ENCODE results near the gene IGSF3. TPM values are rescaled to one million over a fixed set of nuclear protein-coding genes. Genes with fewer than 3 reads are reported as not detected.

The IGSF3 gene
- total RNA-seq, 1 experiment from 2014 or later = 3.5 TPM

DNA sequence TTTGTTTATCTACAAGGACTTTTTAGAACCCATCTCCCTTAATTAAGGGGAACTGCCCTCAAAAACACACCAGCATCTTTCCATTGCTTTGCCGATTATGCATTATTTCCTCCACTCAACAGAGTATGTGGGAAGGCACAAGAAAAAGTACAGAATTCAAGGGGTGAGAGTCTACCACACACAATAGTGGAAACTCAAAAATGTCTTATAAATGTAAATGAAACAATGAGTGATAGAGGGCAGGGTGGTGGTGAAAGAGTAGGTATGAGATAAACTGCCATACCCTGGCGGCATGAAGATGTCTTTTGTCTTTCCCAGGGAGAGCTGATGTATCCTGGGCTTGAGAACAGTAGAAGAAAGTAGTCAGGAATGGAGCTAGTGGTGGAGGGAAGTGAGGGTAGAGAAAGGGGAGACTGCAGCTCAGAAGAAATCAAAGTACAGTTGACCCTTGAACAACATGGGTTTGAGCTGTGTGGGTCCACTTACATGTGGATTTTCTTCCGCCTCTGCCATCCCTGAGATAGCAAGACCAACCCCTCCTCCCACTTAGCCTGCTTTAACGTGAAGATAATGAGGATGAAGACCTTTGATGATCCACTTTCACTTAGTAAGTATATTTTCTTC lies 121.1 kb downstream of the IGSF3 start:
- no peak overlapping the region for H3K27ac Mint-ChIP-seq (ENCODE audit: low read depth, unreplicated experiment)
- no peak overlapping the region for H3K4me3 Mint-ChIP-seq (ENCODE audit: unreplicated experiment)
- POLR2A ChIA-PET = no interaction called here
- no TSS peak for BruUV-seq (replicated peaks)
- intact Hi-C loops (cut with micrococcal nuclease) = no loop called here
- no peak for TF ChIP-seq CTCF (IDR thresholded peaks at IDR 0.05; ENCODE audit: unreplicated experiment)
- peaks cover 5% of the 10 kb centered on the region for H3K36me3 Mint-ChIP-seq (ENCODE audit: insufficient read depth, unreplicated experiment)
- H3K9me3 Mint-ChIP-seq (ENCODE audit: unreplicated experiment) = no peaks in the 10 kb centered on the region
- CTCF ChIA-PET = interaction anchor here (0.6 kb wide), 1 partner anchor 509 kb away, joined by 3 read pairs; no protein-coding TSS in a partner anchor
- no peak for DNase-seq (ENCODE audit: unreplicated experiment)
- H3K27me3 Mint-ChIP-seq (ENCODE audit: insufficient read depth, unreplicated experiment) = no peaks in the 10 kb centered on the region
- H3K4me1 Mint-ChIP-seq (ENCODE audit: insufficient read depth, unreplicated experiment) = peaks cover 9% of the 10 kb centered on the region

GRCh38 chr1:116545359-116545705 lies 122.2 kb downstream of the IGSF3 start:
- TF ChIP-seq CTCF (IDR thresholded peaks at IDR 0.05; ENCODE audit: unreplicated experiment) = no peak
- DNase-seq (ENCODE audit: unreplicated experiment) = no peak
- no peaks in the 10 kb centered on the region for H3K27me3 Mint-ChIP-seq (ENCODE audit: insufficient read depth, unreplicated experiment)
- no peaks in the 10 kb centered on the region for H3K9me3 Mint-ChIP-seq (ENCODE audit: unreplicated experiment)
- H3K4me3 Mint-ChIP-seq (ENCODE audit: unreplicated experiment) = no peak overlapping the region
- peak overlapping the region; percentile 17 for H3K27ac Mint-ChIP-seq (ENCODE audit: low read depth, unreplicated experiment)
- CTCF ChIA-PET = no interaction called here
- intact Hi-C loops (cut with micrococcal nuclease) = no loop called here
- H3K4me1 Mint-ChIP-seq (ENCODE audit: insufficient read depth, unreplicated experiment) = peaks cover 12% of the 10 kb centered on the region
- POLR2A ChIA-PET = no interaction called here
- peaks cover 5% of the 10 kb centered on the region for H3K36me3 Mint-ChIP-seq (ENCODE audit: insufficient read depth, unreplicated experiment)
- BruUV-seq (replicated peaks) = no TSS peak

DNA sequence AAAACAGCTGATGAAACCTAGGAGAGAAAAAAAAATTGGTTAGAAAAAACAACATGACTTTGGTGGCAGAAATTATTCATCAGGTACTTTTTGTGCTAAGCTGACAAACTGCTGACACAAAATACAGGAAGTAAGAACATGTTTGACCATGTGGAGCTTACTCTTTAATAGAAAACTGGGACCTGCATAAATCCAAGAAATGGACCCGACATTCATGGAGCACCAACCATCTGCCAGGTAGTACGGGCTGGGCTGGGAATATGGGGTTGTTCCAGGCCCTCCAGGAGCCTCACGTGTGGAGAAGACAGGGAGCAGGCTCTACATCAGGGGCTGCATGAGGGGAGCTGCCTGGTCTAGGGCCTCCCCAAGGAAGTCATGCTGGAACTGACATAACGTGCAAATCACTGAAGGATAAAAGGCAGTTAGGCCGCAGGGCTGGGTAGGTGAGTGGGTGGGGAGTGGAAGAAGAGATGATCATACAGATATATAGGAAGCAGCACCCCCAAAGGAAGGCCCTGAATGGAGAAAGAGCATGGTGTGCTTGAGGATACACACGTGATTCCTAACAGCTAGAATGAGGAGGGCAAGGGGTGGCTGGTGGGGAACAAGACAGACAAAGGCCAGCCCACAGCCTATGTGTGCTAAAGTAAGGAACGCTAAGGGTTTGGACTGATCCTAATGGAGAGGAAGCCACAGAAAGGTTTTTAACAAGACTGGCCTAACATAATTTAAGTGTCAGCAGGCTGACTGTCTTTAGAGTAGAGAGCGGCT lies 122.8 kb downstream of the IGSF3 start:
- DNase-seq (ENCODE audit: unreplicated experiment) = no peak
- intact Hi-C loops (cut with micrococcal nuclease) = no loop called here
- TF ChIP-seq CTCF (IDR thresholded peaks at IDR 0.05; ENCODE audit: unreplicated experiment) = no peak
- BruUV-seq (replicated peaks) = no TSS peak
- ChIA-PET POLR2A (interaction anchor here (0.7 to 1.4 kb wide), 2 partner anchors 13 to 29 kb away, joined by 3 to 6 read pairs; no protein-coding TSS in a partner anchor), CTCF (interaction anchor here (0.6 to 1.1 kb wide), 2 partner anchors 30 to 251 kb away, joined by 3 to 4 read pairs; no protein-coding TSS in a partner anchor)
- peaks cover 5% of the 10 kb centered on the region for H3K36me3 Mint-ChIP-seq (ENCODE audit: insufficient read depth, unreplicated experiment)
- no peak overlapping the region for H3K4me3 Mint-ChIP-seq (ENCODE audit: unreplicated experiment)
- H3K9me3 Mint-ChIP-seq (ENCODE audit: unreplicated experiment) = no peaks in the 10 kb centered on the region
- no peaks in the 10 kb centered on the region for H3K27me3 Mint-ChIP-seq (ENCODE audit: insufficient read depth, unreplicated experiment)
- peaks cover 14% of the 10 kb centered on the region for H3K4me1 Mint-ChIP-seq (ENCODE audit: insufficient read depth, unreplicated experiment)
- peak overlapping the region; percentile 17 for H3K27ac Mint-ChIP-seq (ENCODE audit: low read depth, unreplicated experiment)

GRCh38 chr1:116540088-116540487 lies 127.4 kb downstream of the IGSF3 start:
- Mint-ChIP-seq H3K27me3 (ENCODE audit: insufficient read depth, unreplicated experiment) (no peaks in the 10 kb centered on the region), H3K4me3 (ENCODE audit: unreplicated experiment) (no peak overlapping the region), H3K4me1 (ENCODE audit: insufficient read depth, unreplicated experiment) (peaks cover 44% of the 10 kb centered on the region), H3K36me3 (ENCODE audit: insufficient read depth, unreplicated experiment) (peaks cover 10% of the 10 kb centered on the region), H3K9me3 (ENCODE audit: unreplicated experiment) (no peaks in the 10 kb centered on the region), H3K27ac (ENCODE audit: low read depth, unreplicated experiment) (no peak overlapping the region)
- no peak for DNase-seq (ENCODE audit: unreplicated experiment)
- ChIA-PET POLR2A (interaction anchor here (0.6 to 3.3 kb wide), 3 partner anchors 11 to 757 kb away, joined by 4 to 27 read pairs (median 5); no protein-coding TSS in a partner anchor), CTCF (interaction anchor here (0.6 kb wide), 1 partner anchor 529 kb away, joined by 3 read pairs; no protein-coding TSS in a partner anchor)
- intact Hi-C loops (cut with micrococcal nuclease) = no loop called here
- BruUV-seq (replicated peaks) = no TSS peak
- no peak for TF ChIP-seq CTCF (IDR thresholded peaks at IDR 0.05; ENCODE audit: unreplicated experiment)

Data from MCF 10A (cell line).